Spinal cord (tissue), 10 donors: ENCODE results near the gene HDDC3. TPM values are rescaled to one million over a fixed set of nuclear protein-coding genes. Genes with fewer than 3 reads are reported as not detected.

Source experiments
- DNase-seq, 6 donors: peaks; one replicate each; pipeline versions ENCODE4 v3.0.0 to v3.0.0-alpha.2; 2013 to 2015; ENCODE audit warnings: low spot score in 6 of 6, low read depth in 4 of 6
- H3K27ac ChIP-seq: one replicate; pipeline ENCODE4 v1.5.1; 2013; ENCODE audit warnings: low read depth, low read length, control low read depth
- H3K27me3 ChIP-seq: one replicate; pipeline ENCODE4 v1.6.1; 2013; ENCODE audit warnings: low read length; ENCODE audit not compliant: control insufficient read depth, insufficient read depth
- H3K36me3 ChIP-seq: one replicate; pipeline ENCODE4 v1.6.1; 2013; ENCODE audit warnings: low read length; ENCODE audit not compliant: control insufficient read depth, insufficient read depth
- H3K4me1 ChIP-seq: one replicate; pipeline ENCODE4 v1.6.1; 2013; ENCODE audit warnings: low read length; ENCODE audit not compliant: control insufficient read depth, insufficient read depth
- H3K4me3 ChIP-seq: one replicate; pipeline ENCODE4 v1.5.1; 2013; ENCODE audit warnings: low read depth, low read length, control low read depth
- H3K9me3 ChIP-seq: one replicate; pipeline ENCODE4 v1.6.1; 2013; ENCODE audit warnings: low read length; ENCODE audit not compliant: control insufficient read depth, insufficient read depth
- WGBS: methylation state at CpG from one replicate; pipeline ENCODE4 v1.1.5; 2013; ENCODE audit warnings: missing lambda C conversion rate; ENCODE audit not compliant: insufficient coverage; 5-methylcytosine and 5-hydroxymethylcytosine counted together
- polyA plus RNA-seq, 2 donors: library from polyadenylated mRNA; unstranded; fragments of 120-200 nt; gene quantifications; one replicate each; pipeline ENCODE4 v1.2.1, GENCODE V29; 2013; ENCODE audit not compliant: insufficient read length in 2 of 2
- total RNA-seq, 2 donors: library from RNA; depleted of rRNA in 1 of 2; stranded (reverse); fragments of 120-200 nt in 1 of 2; fragments of >200 nt in 1 of 2; gene quantifications; one replicate each; pipeline versions ENCODE4 v1.2.3 to v1.2.4, GENCODE V29; 2013 to 2014
- donor health status: healthy.

The HDDC3 gene
- total and polyA plus RNA-seq, 4 donors: 7.6 to 21.7 (median 15.0) TPM

GRCh38 chr15:90886291-90886614 is 46.1 kb downstream of the HDDC3 start:
- Histone ChIP-seq H3K27me3 (no peaks in the 10 kb centered on the region), H3K36me3 (peaks cover 54% of the 10 kb centered on the region), H3K27ac (no peak overlapping the region), H3K4me3 (no peak overlapping the region), H3K9me3 (no peaks in the 10 kb centered on the region), H3K4me1 (peaks cover 32% of the 10 kb centered on the region)
- DNase-seq: no peak
- 40% methylated on average over 1 of the region's 5 CpGs for WGBS

GRCh38 chr15:90885432-90886290 is 46.7 kb downstream of the HDDC3 start:
- Histone ChIP-seq H3K27me3 (no peaks in the 10 kb centered on the region), H3K36me3 (peaks cover 54% of the 10 kb centered on the region), H3K9me3 (no peaks in the 10 kb centered on the region), H3K27ac (peak overlapping the region; percentile 73), H3K4me3 (no peak overlapping the region), H3K4me1 (peaks cover 32% of the 10 kb centered on the region)
- WGBS: 75% methylated on average over 18 of the region's 23 CpGs
- peak in 2 of 6 donors; percentile 87 to 88 for DNase-seq

- Histone ChIP-seq H3K4me1 (peaks cover 32% of the 10 kb centered on the region), H3K4me3 (peak overlapping the region; percentile 41), H3K27me3 (no peaks in the 10 kb centered on the region), H3K27ac (peak overlapping the region; percentile 75), H3K36me3 (peaks cover 54% of the 10 kb centered on the region), H3K9me3 (no peaks in the 10 kb centered on the region)
- no peak for DNase-seq
- WGBS: 71% methylated on average over 14 of the region's 16 CpGs
These were observed 47.5 kb downstream of the HDDC3 start for GRCh38 chr15:90884719-90885431.

GRCh38 chr15:90883976-90884718 is 48.2 kb downstream of the HDDC3 start, which contains the start of gene FES:
Gene FES (plus strand): TSS chr15:90884504. CDS start chr15:90885046, 542 bp downstream.
- no peaks in the 10 kb centered on the region for H3K9me3 ChIP-seq
- peak in 2 of 6 donors; percentile 10 to 76 for DNase-seq
- peaks cover 32% of the 10 kb centered on the region for H3K4me1 ChIP-seq
- H3K27ac ChIP-seq: peak within 1 kb of the TSS; percentile 80
- 12% methylated on average over 52 of the region's 58 CpGs for WGBS
- peak within 1 kb of the TSS; percentile 41 for H3K4me3 ChIP-seq
- peaks cover 54% of the 10 kb centered on the region for H3K36me3 ChIP-seq
- H3K27me3 ChIP-seq: no peaks in the 10 kb centered on the region

- Histone ChIP-seq H3K27me3 (no peaks in the 10 kb centered on the region), H3K36me3 (peaks cover 60% of the 10 kb centered on the region), H3K9me3 (no peaks in the 10 kb centered on the region), H3K4me1 (peaks cover 32% of the 10 kb centered on the region), H3K27ac (peak overlapping the region; percentile 80), H3K4me3 (peak overlapping the region; percentile 41)
- 74% methylated on average over 5 of the region's 7 CpGs for WGBS
- DNase-seq: peak in 1 of 6 donors; percentile 28
These were observed 48.8 kb downstream of the HDDC3 start for GRCh38 chr15:90883526-90883975.

GRCh38 chr15:90882781-90883525 is 49.4 kb downstream of the HDDC3 start:
- Histone ChIP-seq H3K9me3 (no peaks in the 10 kb centered on the region), H3K4me3 (no peak overlapping the region), H3K4me1 (peaks cover 32% of the 10 kb centered on the region), H3K27ac (peak overlapping the region; percentile 80), H3K36me3 (peaks cover 64% of the 10 kb centered on the region), H3K27me3 (no peaks in the 10 kb centered on the region)
- no peak for DNase-seq
- 84% methylated on average over 11 of the region's 13 CpGs for WGBS

- Histone ChIP-seq H3K4me3 (no peak overlapping the region), H3K27me3 (no peaks in the 10 kb centered on the region), H3K4me1 (peaks cover 32% of the 10 kb centered on the region), H3K9me3 (no peaks in the 10 kb centered on the region), H3K27ac (no peak overlapping the region), H3K36me3 (peaks cover 69% of the 10 kb centered on the region)
- WGBS: 97% methylated on average over 11 of the region's 19 CpGs
- DNase-seq: no peak
These were observed 50.2 kb downstream of the HDDC3 start for GRCh38 chr15:90881978-90882721.

GRCh38 chr15:90881181-90881977 is 51.0 kb downstream of the HDDC3 start:
- Histone ChIP-seq H3K36me3 (peaks cover 72% of the 10 kb centered on the region), H3K4me1 (peaks cover 32% of the 10 kb centered on the region), H3K9me3 (no peaks in the 10 kb centered on the region), H3K27me3 (no peaks in the 10 kb centered on the region), H3K27ac (no peak overlapping the region), H3K4me3 (no peak overlapping the region)
- WGBS: 86% methylated on average over 33 of the region's 35 CpGs
- no peak for DNase-seq
